Measurements from ENCODE around the gene KIFBP.

GRCh38 chr10:68959695-68960527, 28.7 kb upstream of the KIFBP start:
- TF ChIP-seq ZNF562 (CRISPR knock-in tag; IDR thresholded peaks at IDR 0.05; ENCODE audit: borderline replicate concordance) (no peak), PRDM10 (CRISPR knock-in tag; IDR thresholded peaks at IDR 0.05; ENCODE audit: low read depth) (no peak), MZF1 (CRISPR knock-in tag; IDR thresholded peaks at IDR 0.05; ENCODE audit: borderline replicate concordance) (no peak), ZBTB40 (IDR thresholded peaks at IDR 0.05) (no peak), ZBTB40 (CRISPR knock-in tag; IDR thresholded peaks at IDR 0.05) (no peak), RAD21 (CRISPR knock-in tag; IDR thresholded peaks at IDR 0.05) (no peak), ZNF121 (CRISPR knock-in tag; IDR thresholded peaks at IDR 0.05) (no peak), ISL2 (CRISPR knock-in tag; IDR thresholded peaks at IDR 0.05) (no peak), SETDB1 (CRISPR knock-in tag; IDR thresholded peaks at IDR 0.05; ENCODE audit: borderline replicate concordance) (no peak)
